CD4-positive, alpha-beta T cell treated with Interleukin-1 beta for 1 hour (primary cell): ENCODE measurements around the gene SETD3.

Source experiments
- DNase-seq, 2 donors: peaks; one replicate each; pipeline ENCODE4 v3.0.0-alpha.2; 2020 to 2022

SETD3 gene

GRCh38 chr14:99420711-99421110, 59.9 kb downstream of the SETD3 start:
- no peak for DNase-seq

GRCh38 chr14:99419905-99420304, 60.8 kb downstream of the SETD3 start:
- no peak for DNase-seq

GRCh38 chr14:99418242-99418641, 62.4 kb downstream of the SETD3 start:
- no peak for DNase-seq

- DNase-seq: no peak
Observed at GRCh38 chr14:99416909-99417308, 63.8 kb downstream of the SETD3 start.

- DNase-seq: peak; percentile 65 to 84
Observed at GRCh38 chr14:99415496-99416281, 65.0 kb downstream of the SETD3 start.

- DNase-seq: no peak
Observed at GRCh38 chr14:99413911-99414310, 66.7 kb downstream of the SETD3 start.

GRCh38 chr14:99413172-99413571, 67.5 kb downstream of the SETD3 start:
- no peak for DNase-seq

- no peak for DNase-seq
Observed at GRCh38 chr14:99412117-99413061, 68.3 kb downstream of the SETD3 start.

- DNase-seq: no peak
Observed at GRCh38 chr14:99410019-99410418, 70.6 kb downstream of the SETD3 start.

GRCh38 chr14:99408971-99409289, 71.7 kb downstream of the SETD3 start:
- no peak for DNase-seq

- no peak for DNase-seq
Observed at GRCh38 chr14:99408286-99408970, 72.2 kb downstream of the SETD3 start.

- no peak for DNase-seq
Observed at GRCh38 chr14:99407416-99407815, 73.2 kb downstream of the SETD3 start.

- DNase-seq: no peak
Observed at GRCh38 chr14:99402950-99403349, 77.7 kb downstream of the SETD3 start.

GRCh38 chr14:99402285-99402648, 78.4 kb downstream of the SETD3 start:
- no peak for DNase-seq

GRCh38 chr14:99401621-99402284, 78.9 kb downstream of the SETD3 start:
- no peak for DNase-seq

GRCh38 chr14:99401211-99401610, 79.4 kb downstream of the SETD3 start:
- no peak for DNase-seq

- DNase-seq: no peak
Observed at GRCh38 chr14:99397698-99398097, 83.0 kb downstream of the SETD3 start.

GRCh38 chr14:99395909-99396530, 84.6 kb downstream of the SETD3 start:
- DNase-seq: peak in 1 of 2 donors; percentile 11

- DNase-seq: no peak
Observed at GRCh38 chr14:99394602-99395156, 86.0 kb downstream of the SETD3 start.

- DNase-seq: peak; percentile 18 to 21
Observed at GRCh38 chr14:99393059-99393655, 87.5 kb downstream of the SETD3 start.

GRCh38 chr14:99391671-99392070, 89.0 kb downstream of the SETD3 start:
- no peak for DNase-seq
